A673 (cell line): ENCODE data around the gene ACADSB. TPM values are rescaled to one million over a fixed set of nuclear protein-coding genes. Genes with fewer than 3 reads are reported as not detected.

Experiments
- BruUV-seq: library from RNA; stranded (reverse); fragments of 400-500 nt; replicated peaks from 2 replicates; lab custom pipeline; 2021; lab: Mats Ljungman, UMichigan
- CTCF ChIA-PET: fragments of 300-600 bp; sonication (Branson Sonifier 250); formaldehyde crosslinking; loops from one replicate; lab custom pipeline; 2022; ENCODE audit warnings: antibody characterized with exemption; lab: Charles Lee
- POLR2A ChIA-PET: fragments of 300-600 bp; sonication (Branson Sonifier 250); formaldehyde crosslinking; loops from one replicate; lab custom pipeline; 2022; ENCODE audit warnings: antibody characterized with exemption; ENCODE audit not compliant: low non-redundant PET; lab: Charles Lee
- DNase-seq: peaks from one replicate; pipeline ENCODE4 v3.0.0-alpha.2; 2015; ENCODE audit warnings: low spot score
- H3K27ac ChIP-seq: fragments of 200-600 bp; sonication (generic); 2 replicates; pipeline ENCODE4 v1.5.1; 2016; ENCODE audit warnings: mixed run types, low read depth, mild to moderate bottlenecking, mixed read lengths, antibody characterized with exemption, low read length; ENCODE audit not compliant: poor library complexity, severe bottlenecking
- H3K27me3 ChIP-seq: fragments of 200-600 bp; sonication (generic); replicated peaks from 2 replicates; pipeline ENCODE4 v1.6.1; 2017; ENCODE audit warnings: mixed run types, low read depth, mild to moderate bottlenecking, mixed read lengths, antibody characterized with exemption, low read length; ENCODE audit not compliant: insufficient read depth, poor library complexity
- H3K36me3 ChIP-seq: fragments of 200-600 bp; sonication (generic); 2 replicates; pipeline ENCODE4 v1.6.1; 2016; ENCODE audit warnings: mixed run types, mild to moderate bottlenecking, mixed read lengths, antibody characterized with exemption, low read length; ENCODE audit not compliant: insufficient read depth, poor library complexity, severe bottlenecking
- H3K4me1 ChIP-seq: fragments of 200-600 bp; sonication (generic); 2 replicates; pipeline ENCODE4 v1.6.1; 2017; ENCODE audit warnings: mixed run types, mild to moderate bottlenecking, mixed read lengths, antibody characterized with exemption, low read length; ENCODE audit not compliant: insufficient read depth, poor library complexity, severe bottlenecking
- H3K4me3 ChIP-seq: fragments of 200-600 bp; sonication (generic); 2 replicates; pipeline ENCODE4 v1.5.1; 2016; ENCODE audit warnings: low read depth, mixed run types, mild to moderate bottlenecking, mixed read lengths, low read length; ENCODE audit not compliant: poor library complexity, severe bottlenecking
- H3K9me3 ChIP-seq: fragments of 200-600 bp; sonication (generic); 2 replicates; pipeline ENCODE4 v1.6.1; 2016; ENCODE audit warnings: mixed run types, low read depth, mild to moderate bottlenecking, mixed read lengths, antibody characterized with exemption, low read length; ENCODE audit not compliant: poor library complexity, severe bottlenecking
- EZH2 ChIP-seq: fragments of 200-600 bp; sonication (generic); IDR thresholded peaks from 2 replicates; pipeline ENCODE4 v1.6.1; 2017; ENCODE audit warnings: borderline replicate concordance, low read depth, mild to moderate bottlenecking, mixed read lengths, antibody characterized with exemption, low read length; ENCODE audit not compliant: poor library complexity, severe bottlenecking
- intact Hi-C: fragments of 100-400 bp; cut with micrococcal nuclease; formaldehyde crosslinking; loops from one replicate; pipeline ENCODE4 v1.10.0; 2022; ENCODE audit not compliant: unreplicated experiment
- total RNA-seq: library from RNA; stranded (reverse); gene quantifications from 2 replicates; pipeline ENCODE4 v1.2.3, GENCODE V29; 2021
- TF ChIP-seq, protein P1 (sequence below): fragments of 300-800, 200-600 bp; sonication (generic); conservative IDR thresholded peaks from 2 replicates; pipeline ENCODE4 v1.5.1; 2017; ENCODE audit warnings: low read depth, mild to moderate bottlenecking, antibody characterized with exemption, low read length, moderate library complexity, mixed read lengths

ACADSB gene
- total RNA-seq, 1 experiment from 2014 or later, result 20.4 TPM

- Histone ChIP-seq H3K27ac (no peak overlapping the region), H3K27me3 (no peaks in the 10 kb centered on the region), H3K36me3 (no peaks in the 10 kb centered on the region), H3K9me3 (no peaks in the 10 kb centered on the region), H3K4me1 (no peaks in the 10 kb centered on the region), H3K4me3 (no peak overlapping the region)
- intact Hi-C loops, result no loop called here
- POLR2A ChIA-PET, result no interaction called here
- no peak for DNase-seq
- no TSS peak for BruUV-seq
- CTCF ChIA-PET, result no interaction called here
- TF ChIP-seq, protein P1, sequence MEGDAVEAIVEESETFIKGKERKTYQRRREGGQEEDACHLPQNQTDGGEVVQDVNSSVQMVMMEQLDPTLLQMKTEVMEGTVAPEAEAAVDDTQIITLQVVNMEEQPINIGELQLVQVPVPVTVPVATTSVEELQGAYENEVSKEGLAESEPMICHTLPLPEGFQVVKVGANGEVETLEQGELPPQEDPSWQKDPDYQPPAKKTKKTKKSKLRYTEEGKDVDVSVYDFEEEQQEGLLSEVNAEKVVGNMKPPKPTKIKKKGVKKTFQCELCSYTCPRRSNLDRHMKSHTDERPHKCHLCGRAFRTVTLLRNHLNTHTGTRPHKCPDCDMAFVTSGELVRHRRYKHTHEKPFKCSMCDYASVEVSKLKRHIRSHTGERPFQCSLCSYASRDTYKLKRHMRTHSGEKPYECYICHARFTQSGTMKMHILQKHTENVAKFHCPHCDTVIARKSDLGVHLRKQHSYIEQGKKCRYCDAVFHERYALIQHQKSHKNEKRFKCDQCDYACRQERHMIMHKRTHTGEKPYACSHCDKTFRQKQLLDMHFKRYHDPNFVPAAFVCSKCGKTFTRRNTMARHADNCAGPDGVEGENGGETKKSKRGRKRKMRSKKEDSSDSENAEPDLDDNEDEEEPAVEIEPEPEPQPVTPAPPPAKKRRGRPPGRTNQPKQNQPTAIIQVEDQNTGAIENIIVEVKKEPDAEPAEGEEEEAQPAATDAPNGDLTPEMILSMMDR, result no peak
- TF ChIP-seq EZH2, result no peak
Observed at GRCh38 chr10:123039632-123039930, 30.8 kb downstream of the ACADSB start.

GRCh38 chr10:123042708-123043408, 34.1 kb downstream of the ACADSB start:
- POLR2A ChIA-PET, result no interaction called here
- H3K4me1 ChIP-seq, result no peaks in the 10 kb centered on the region
- H3K4me3 ChIP-seq, result no peak overlapping the region
- no TSS peak for BruUV-seq
- H3K27me3 ChIP-seq, result no peaks in the 10 kb centered on the region
- H3K27ac ChIP-seq, result no peak overlapping the region
- no peaks in the 10 kb centered on the region for H3K36me3 ChIP-seq
- TF ChIP-seq, protein P1, result no peak
- no peak for TF ChIP-seq EZH2
- no peak for DNase-seq
- intact Hi-C loops, result loop anchor here (1.0 to 5.0 kb wide), 2 partner anchors 339 to 516 kb away; no protein-coding TSS in a partner anchor
- H3K9me3 ChIP-seq, result no peaks in the 10 kb centered on the region
- CTCF ChIA-PET, result interaction anchor here (0.6 to 1.2 kb wide), 3 partner anchors 119 to 520 kb away, joined by 3 to 4 read pairs (median 3); no protein-coding TSS in a partner anchor

- ChIA-PET CTCF (interaction anchor here (0.6 to 1.5 kb wide), 4 partner anchors 118 to 519 kb away, joined by 3 to 4 read pairs (median 3); no protein-coding TSS in a partner anchor), POLR2A (no interaction called here)
- Histone ChIP-seq H3K4me3 (no peak overlapping the region), H3K27me3 (no peaks in the 10 kb centered on the region), H3K9me3 (no peaks in the 10 kb centered on the region), H3K27ac (no peak overlapping the region), H3K36me3 (no peaks in the 10 kb centered on the region), H3K4me1 (no peaks in the 10 kb centered on the region)
- BruUV-seq, result no TSS peak
- TF ChIP-seq, protein P1, result peak; percentile 79
- TF ChIP-seq EZH2, result no peak
- intact Hi-C loops, result loop anchor here (1.0 to 5.0 kb wide), 2 partner anchors 339 to 516 kb away; no protein-coding TSS in a partner anchor
- DNase-seq, result peak; percentile 65
Observed at GRCh38 chr10:123043409-123043925, 34.7 kb downstream of the ACADSB start.
